GM19035 (cell line): ENCODE data around the gene CYLD.

ENCODE experiments used
- ATAC-seq: cut with Tn5 transposase; IDR thresholded peaks from one replicate; pipeline ENCODE4 v1.9.1; 2021; ENCODE audit not compliant: unreplicated experiment

Gene CYLD

GRCh38 chr16:50741781-50742575, at the start of gene CYLD:
TSS of gene CYLD (plus strand) at chr16:50742086. CDS start at chr16:50749699, 7,613 bp downstream.
- ATAC-seq: peak; percentile 91

GRCh38 chr16:50692644-50692998, 49.3 kb upstream of the CYLD start:
- ATAC-seq: no peak

DNA sequence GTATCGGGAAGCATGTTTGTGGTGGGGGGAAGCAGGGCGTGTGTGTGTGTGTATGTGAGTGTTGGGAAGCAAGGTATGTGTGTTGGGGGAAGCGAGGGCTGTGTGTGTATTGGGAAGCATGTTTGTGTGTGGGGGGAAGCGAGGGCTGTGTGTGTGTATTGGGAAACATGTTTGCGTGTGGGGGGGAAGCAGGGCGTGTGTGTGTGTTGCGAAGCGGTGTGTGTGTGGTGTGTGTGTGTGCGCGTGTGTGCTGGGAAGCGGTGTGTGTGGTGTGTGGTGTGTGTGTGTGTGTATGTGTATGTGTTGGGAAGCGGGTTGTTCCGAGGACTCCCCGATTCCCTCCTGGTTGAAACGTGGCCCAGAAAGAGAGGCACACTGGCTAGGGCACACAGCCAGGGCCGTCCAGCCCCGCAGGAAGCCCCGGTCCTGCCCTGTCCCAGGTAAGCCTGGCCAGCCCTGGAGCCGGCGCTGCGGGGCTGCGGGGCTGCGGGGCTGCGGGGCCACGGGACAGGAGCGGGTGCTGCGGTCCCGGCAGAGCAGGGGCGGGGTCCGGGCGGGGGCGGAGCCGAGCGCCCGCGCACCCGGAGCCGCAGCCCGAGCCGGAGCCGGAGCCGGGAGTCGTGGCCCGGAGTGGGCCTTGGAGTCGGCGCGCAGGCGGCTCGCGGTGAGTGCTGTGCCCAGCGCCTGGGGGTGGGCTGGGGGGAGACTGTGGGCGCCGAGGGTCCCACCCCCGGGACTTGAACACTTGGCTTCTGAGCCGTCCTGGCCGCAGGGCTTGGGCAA, 48.7 kb upstream of the CYLD start, which contains the start of gene NOD2:
TSS of gene NOD2 (plus strand) at position 608 of the 783 bp plus-strand sequence. CDS start 5,890 bp downstream, outside the sequence.
- no peak for ATAC-seq

GRCh38 chr16:50694206-50694605, 47.7 kb upstream of the CYLD start:
- no peak for ATAC-seq

GRCh38 chr16:50695017-50696000, 46.6 kb upstream of the CYLD start:
- ATAC-seq: no peak

- no peak for ATAC-seq
Measured at GRCh38 chr16:50696126-50696525, 45.8 kb upstream of the CYLD start.

DNA sequence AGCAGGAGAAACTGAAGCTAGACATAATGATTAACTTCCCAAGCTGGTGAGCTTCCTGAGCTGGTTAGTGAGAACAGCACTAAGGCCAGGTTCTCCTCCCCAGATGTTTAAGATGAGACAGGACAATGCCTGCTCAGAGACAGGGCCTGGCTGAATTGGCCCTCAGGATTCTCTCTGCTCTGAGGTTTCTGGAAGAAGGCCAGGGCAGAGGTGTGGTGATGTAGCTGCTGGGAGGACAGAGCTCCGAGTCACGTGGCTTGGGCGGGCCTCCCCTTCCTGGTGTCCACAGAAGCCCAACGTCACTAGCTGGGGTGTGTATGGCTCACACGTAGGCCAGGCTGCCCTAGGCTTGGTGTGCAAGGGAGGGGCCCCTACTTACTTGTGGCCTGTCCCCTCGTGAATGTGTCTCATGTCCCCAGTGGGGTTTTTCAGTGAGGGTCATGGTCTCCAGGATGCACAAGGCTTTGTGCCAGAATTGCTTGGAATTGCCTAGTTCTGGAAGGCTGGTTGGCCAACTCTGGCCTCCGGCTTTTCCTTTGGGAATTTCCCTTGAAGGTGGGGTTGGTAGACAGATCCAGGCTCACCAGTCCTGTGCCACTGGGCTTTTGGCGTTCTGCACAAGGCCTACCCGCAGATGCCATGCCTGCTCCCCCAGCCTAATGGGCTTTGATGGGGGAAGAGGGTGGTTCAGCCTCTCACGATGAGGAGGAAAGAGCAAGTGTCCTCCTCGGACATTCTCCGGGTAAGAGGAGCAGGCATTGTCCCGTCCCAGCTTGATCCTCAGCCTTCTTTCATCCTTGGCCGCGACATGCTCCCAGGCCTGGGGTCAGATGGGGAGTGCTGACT, 45.1 kb upstream of the CYLD start:
- ATAC-seq: peak; percentile 51

DNA sequence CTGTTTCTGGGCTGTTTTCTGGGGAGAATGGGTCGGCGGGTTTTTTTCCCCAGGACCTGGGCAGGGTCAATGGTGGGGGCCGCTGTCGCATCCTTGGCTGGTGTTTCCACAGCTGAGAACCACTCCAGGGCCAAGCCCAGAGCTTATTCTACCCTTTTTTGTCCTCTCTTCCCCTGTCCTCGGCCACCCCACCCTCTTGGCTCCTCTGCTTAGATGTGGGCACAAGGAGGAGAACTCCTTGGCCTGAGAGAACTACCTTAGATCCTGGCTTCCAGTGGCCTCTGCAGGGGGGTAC, 44.5 kb upstream of the CYLD start:
- no peak for ATAC-seq

DNA sequence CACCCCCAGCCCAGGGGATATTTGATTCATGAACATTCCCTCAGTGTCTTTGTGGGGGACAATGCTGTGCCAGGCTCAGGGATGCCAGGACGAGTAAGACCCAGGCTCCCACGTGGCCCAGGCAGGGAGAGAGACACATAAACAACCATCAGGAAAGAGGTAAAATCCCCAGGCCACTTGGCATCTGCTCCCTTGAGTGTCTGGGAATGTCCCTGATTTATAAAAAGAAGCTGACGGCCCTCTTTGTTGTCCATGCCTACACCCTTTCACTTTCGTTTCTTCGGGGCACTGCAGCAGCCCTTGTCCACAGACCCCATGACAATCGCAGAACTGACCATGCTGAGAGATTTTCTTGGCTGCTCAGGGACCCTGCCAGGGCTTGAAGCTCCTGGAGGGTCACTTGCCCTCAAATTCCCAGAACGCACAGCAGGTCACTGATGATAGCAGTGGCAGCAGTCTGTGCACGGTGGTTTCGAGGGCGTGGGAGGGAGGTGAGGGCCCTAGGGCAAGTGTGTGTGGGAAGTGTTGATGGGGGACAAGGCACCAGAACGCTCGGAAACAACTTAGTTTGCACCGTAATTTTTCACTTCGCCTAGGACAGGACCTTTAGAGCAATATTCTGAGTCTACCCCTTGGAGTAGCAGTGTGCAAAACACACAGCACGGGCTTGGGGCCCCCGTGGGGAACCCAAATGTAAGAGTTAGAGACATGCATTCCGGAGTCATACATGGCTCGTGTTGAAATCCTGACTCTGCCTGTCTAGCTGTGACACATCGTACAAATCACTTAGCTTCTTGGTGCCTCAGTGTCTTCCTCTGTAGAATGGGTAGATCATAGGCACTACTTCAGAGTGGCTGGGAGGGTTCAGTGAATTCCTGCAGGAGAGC, 43.8 kb upstream of the CYLD start:
- ATAC-seq: peak; percentile 53

DNA sequence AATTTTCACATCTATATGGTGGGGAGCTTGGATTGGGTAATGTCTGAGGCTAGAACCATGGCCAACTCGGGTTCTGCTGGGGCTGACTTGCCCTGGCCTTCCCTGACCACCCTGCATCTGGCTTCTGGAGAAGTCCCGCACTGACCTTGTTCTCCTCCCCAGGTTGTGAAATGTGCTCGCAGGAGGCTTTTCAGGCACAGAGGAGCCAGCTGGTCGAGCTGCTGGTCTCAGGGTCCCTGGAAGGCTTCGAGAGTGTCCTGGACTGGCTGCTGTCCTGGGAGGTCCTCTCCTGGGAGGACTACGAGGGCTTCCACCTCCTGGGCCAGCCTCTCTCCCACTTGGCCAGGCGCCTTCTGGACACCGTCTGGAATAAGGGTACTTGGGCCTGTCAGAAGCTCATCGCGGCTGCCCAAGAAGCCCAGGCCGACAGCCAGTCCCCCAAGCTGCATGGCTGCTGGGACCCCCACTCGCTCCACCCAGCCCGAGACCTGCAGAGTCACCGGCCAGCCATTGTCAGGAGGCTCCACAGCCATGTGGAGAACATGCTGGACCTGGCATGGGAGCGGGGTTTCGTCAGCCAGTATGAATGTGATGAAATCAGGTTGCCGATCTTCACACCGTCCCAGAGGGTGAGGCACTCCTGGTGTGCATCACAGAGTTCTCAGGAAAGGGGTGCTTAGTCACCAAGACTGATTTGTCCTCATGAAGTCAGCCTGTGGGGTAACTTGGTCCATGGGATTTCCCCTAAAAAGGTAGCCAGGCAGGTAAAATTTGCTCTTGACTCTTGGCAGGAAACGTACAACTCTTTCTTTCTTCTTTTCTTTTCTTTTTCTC, 42.3 kb upstream of the CYLD start:
- no peak for ATAC-seq

GRCh38 chr16:50702725-50703124, 39.2 kb upstream of the CYLD start:
- ATAC-seq: no peak

DNA sequence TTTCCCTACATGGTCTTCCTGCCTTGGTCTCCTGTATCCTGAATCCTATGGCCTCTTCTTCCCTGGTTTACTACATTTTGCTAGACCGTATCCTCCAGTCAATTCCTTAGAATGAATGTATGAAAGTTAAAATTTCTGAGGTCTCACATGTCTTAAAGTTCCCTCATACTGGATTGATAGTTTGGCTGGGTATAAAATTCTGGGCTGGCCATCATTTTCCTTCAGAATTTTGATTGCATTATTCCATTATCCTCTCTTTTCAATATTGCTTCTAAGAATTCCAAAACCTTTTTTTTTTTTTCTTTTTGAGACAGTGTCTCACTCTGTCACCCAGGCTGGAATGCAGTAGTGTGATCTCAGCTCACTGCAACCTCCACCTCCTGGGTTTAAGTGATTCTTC, 37.6 kb upstream of the CYLD start:
- no peak for ATAC-seq

DNA sequence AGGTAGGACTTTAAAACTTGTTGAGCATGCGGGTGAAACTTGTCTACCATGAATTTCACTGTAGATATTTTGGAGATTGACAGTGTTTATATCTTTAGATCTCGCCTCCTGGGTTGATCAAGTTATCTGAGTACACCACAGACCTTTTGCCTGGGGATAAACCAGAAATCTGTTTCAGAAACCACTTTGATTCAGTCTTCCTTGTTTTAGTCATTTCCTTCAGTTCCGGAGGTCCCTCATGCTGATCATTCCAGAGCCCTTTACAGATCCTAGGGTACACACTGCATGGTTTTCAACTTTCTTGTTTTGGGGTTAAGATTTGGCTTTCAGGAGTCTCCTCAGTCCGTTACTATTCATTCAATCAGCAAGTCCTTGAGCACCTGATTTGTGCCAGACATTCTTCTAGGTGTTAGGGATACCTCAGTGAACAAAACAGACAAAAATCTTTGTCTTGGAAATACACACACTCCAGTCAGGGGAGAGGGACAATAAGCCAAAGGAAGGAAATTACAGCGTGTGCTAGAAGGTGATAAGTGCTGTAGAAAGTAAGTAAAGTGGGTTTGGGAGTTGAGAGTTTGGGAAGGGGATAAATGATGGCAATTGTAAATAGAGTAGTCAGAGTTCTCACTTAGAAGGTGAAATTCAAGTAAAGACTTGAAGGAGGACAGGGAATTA, 36.3 kb upstream of the CYLD start:
- ATAC-seq: no peak

- no peak for ATAC-seq
Measured at GRCh38 chr16:50706250-50706649, 35.6 kb upstream of the CYLD start.

DNA sequence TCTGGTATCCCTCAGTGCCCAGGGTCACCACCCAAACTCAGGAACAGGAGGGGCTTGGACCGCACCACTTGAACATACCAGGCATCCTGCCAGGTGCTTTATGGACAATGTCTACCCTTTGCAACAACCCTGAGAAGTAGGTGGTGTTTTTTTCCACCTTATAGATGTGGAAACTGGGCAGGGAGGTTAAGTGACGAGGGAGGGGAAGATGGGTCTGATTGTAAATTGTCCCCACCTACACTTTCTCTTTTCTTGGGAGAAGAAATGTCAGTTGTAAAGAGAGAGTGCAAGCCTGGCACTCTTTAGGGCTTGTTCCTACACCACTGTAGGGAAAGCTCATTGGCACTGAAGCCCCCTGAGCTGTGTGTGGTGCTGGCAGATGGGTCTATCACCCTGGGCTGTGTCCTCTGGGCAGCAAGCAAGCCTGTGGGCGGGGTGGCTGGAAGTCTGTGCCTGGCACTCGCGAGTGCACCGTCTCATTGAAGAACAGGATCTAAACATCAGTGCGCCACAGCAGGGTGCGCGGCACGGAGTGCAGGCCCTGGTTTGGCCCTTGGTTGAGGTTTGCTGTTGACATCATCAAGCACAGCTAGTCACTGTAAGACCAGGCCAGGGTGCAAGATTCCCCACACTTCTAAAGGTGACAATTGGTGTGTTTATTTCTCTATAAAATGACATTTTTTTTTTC, 33.4 kb upstream of the CYLD start:
- ATAC-seq: no peak

GRCh38 chr16:50709061-50709684, 32.7 kb upstream of the CYLD start:
- ATAC-seq: no peak

DNA sequence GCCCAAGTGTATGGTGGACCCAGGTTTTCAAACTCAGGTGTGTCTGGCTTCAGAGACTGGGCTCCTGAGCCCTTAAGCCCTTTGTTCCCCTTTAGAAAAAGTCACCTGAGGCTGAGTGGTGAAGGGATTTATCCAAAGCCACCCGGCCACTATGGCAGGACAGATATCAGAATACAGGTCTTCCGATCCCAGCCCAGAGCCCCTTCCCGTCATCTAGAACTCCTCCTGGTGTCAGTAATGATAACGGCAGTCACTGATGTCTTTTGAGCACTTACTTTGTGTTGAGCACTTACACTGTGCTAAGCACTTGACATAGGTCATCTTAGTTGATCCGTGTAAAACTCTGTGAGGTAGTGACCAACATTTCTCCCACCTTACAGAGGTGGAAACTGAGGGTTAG, 31.9 kb upstream of the CYLD start:
- ATAC-seq: no peak
